Naive B cell (primary cell): ENCODE data around the gene ACER1. TPM values are rescaled to one million over a fixed set of nuclear protein-coding genes. Genes with fewer than 3 reads are reported as not detected.

Source experiments
- ATAC-seq, 2 donors: fragments of 150-1000 bp; cut with Tn5 transposase; 2 replicates each; pipeline ENCODE4 v1.10.0; 2021; ENCODE audit warnings: low read depth in 2 of 2, mild to moderate bottlenecking in 2 of 2, moderate library complexity in 2 of 2
- DNase-seq: peaks from one replicate; pipeline ENCODE4 v3.0.0; 2022
- H3K27ac Mint-ChIP-seq, 6 donors: one replicate each; pipeline ENCODE4 v1.8.0; 2020 to 2022; ENCODE audit warnings: mild to moderate bottlenecking in 6 of 6, mixed read lengths in 6 of 6, moderate library complexity in 5 of 6, inconsistent platforms in 2 of 6
- H3K27me3 Mint-ChIP-seq, 3 donors: one replicate each; pipeline ENCODE4 v1.8.0; 2021 to 2022; ENCODE audit warnings: mixed read lengths in 3 of 3, mild to moderate bottlenecking in 1 of 3
- H3K36me3 Mint-ChIP-seq, 2 donors: one replicate each; pipeline ENCODE4 v1.8.0; 2020 to 2022; ENCODE audit warnings: mixed read lengths in 2 of 2, inconsistent platforms in 1 of 2, mild to moderate bottlenecking in 1 of 2
- H3K4me1 Mint-ChIP-seq, 3 donors: one replicate each; pipeline ENCODE4 v1.8.0; 2020 to 2022; ENCODE audit warnings: mixed read lengths in 3 of 3, inconsistent platforms in 1 of 3, mild to moderate bottlenecking in 1 of 3, moderate library complexity in 1 of 3
- H3K4me3 Mint-ChIP-seq, 8 donors: one replicate each; pipeline ENCODE4 v1.8.0; 2020 to 2022; ENCODE audit warnings: mild to moderate bottlenecking in 8 of 8, mixed read lengths in 8 of 8, moderate library complexity in 8 of 8, inconsistent platforms in 2 of 8
- H3K9me3 Mint-ChIP-seq, 7 donors: one replicate each; pipeline ENCODE4 v1.8.0; 2020 to 2022; ENCODE audit warnings: mixed read lengths in 7 of 7, mild to moderate bottlenecking in 5 of 7, inconsistent platforms in 2 of 7, moderate library complexity in 1 of 7
- polyA plus RNA-seq, 6 donors: library from polyadenylated mRNA; unstranded; fragments of 300-500 nt; fragmentation: Illumina TruSeq; gene quantifications; one replicate each; pipeline ENCODE4 v1.2.3, GENCODE V29; 2021; ENCODE audit warnings: low read depth in 6 of 6

Gene ACER1
- polyA plus RNA-seq, 6 donors from 2014 or later = not detected

GRCh38 chr19:6274756-6275155, 58.7 kb downstream of the ACER1 start:
- Mint-ChIP-seq H3K4me3 (peak overlapping the region in 2 of 8 donors; percentile 59 to 83), H3K27me3 (no peaks in the 10 kb centered on the region), H3K9me3 (no peaks in the 10 kb centered on the region), H3K4me1 (peaks cover 50 to 79% (median 67%) of the 10 kb centered on the region in 3 donors), H3K36me3 (peaks cover 0 to 4% of the 10 kb centered on the region in 2 donors), H3K27ac (peak overlapping the region in 1 of 6 donors; percentile 19)
- no peak for DNase-seq
- no peak for ATAC-seq

- Mint-ChIP-seq H3K36me3 (peaks cover 0 to 4% of the 10 kb centered on the region in 2 donors), H3K4me1 (peaks cover 47 to 77% (median 64%) of the 10 kb centered on the region in 3 donors), H3K9me3 (no peaks in the 10 kb centered on the region), H3K27me3 (no peaks in the 10 kb centered on the region), H3K4me3 (peak overlapping the region in 2 of 8 donors; percentile 22 to 35), H3K27ac (peak overlapping the region in 4 of 6 donors; percentile 10 to 54 (median 36))
- DNase-seq (no peak), ATAC-seq (no peak)
Observed at GRCh38 chr19:6273701-6274601, 59.5 kb downstream of the ACER1 start.

DNA sequence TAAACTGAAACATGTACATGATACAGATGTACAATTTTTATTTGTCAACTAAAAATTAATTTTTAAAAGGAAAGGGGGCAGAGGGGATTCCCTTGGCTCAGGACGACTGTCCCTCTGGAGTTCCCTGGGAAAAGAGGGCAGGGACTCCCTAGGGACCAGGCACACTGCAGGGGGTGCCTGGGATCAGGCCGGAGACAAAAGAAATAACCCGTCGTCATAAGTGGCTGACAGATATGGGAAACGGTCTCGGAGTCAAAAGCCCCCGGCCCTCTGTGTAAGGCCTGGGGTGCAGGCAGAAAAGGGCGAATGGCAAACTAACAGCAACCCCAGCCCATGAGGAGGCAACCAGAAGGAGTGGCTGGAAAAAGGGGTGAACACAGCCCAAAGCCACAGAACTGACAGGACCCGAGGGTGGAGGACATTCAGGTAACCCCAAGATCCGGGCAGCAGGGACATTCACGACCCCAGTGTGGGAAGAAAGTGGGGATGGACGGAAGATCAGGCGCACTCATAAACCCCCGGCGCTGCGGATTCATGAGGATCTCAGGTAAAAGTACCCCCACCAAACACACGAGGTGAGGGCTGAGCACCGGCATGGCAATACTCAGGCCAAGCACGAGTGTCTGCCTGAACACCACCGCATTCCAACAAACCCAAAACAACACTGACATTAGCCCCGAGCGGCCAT, 60.4 kb downstream of the ACER1 start:
- ATAC-seq (no peak), DNase-seq (no peak)
- Mint-ChIP-seq H3K4me1 (peaks cover 38 to 71% (median 61%) of the 10 kb centered on the region in 3 donors), H3K9me3 (no peaks in the 10 kb centered on the region), H3K36me3 (peaks cover 0 to 4% of the 10 kb centered on the region in 2 donors), H3K4me3 (peak overlapping the region in 3 of 8 donors; percentile 33 to 67 (median 60)), H3K27ac (peak overlapping the region in 2 of 6 donors; percentile 81 to 86), H3K27me3 (no peaks in the 10 kb centered on the region)

DNA sequence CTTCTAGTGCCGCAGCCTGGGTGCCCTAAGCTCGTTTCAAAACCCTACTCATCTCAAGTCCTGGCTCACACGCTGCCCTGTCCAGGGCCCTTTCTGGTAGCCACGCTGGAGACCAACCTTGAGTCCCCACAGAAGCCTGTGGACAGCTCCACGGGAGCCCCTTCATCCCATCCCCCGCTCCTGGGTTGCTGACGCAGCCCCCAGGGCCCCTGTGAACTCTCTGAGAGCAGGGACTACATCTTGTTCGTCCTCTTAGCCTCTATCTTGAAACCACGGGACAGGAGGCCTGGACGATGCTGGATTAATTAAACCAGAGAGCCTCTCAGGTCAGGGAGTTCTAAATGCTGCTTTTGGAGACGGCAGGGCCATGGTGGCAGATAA, 61.0 kb downstream of the ACER1 start:
- Mint-ChIP-seq H3K36me3 (peaks cover 0 to 4% of the 10 kb centered on the region in 2 donors), H3K9me3 (no peaks in the 10 kb centered on the region), H3K4me1 (peaks cover 32 to 64% (median 61%) of the 10 kb centered on the region in 3 donors), H3K27me3 (no peaks in the 10 kb centered on the region), H3K27ac (peak overlapping the region in 3 of 6 donors; percentile 80 to 86 (median 81)), H3K4me3 (no peak overlapping the region)
- no peak for ATAC-seq
- DNase-seq = no peak

GRCh38 chr19:6271721-6272410, 61.5 kb downstream of the ACER1 start:
- Mint-ChIP-seq H3K9me3 (no peaks in the 10 kb centered on the region), H3K27me3 (no peaks in the 10 kb centered on the region), H3K27ac (peak overlapping the region in 2 of 6 donors; percentile 80 to 81), H3K36me3 (peaks cover 0 to 4% of the 10 kb centered on the region in 2 donors), H3K4me1 (peaks cover 29 to 59% (median 59%) of the 10 kb centered on the region in 3 donors), H3K4me3 (no peak overlapping the region)
- ATAC-seq (no peak), DNase-seq (no peak)

- peak overlapping the region in 3 of 6 donors; percentile 0 to 86 (median 5) for H3K27ac Mint-ChIP-seq
- peaks cover 27 to 53% (median 53%) of the 10 kb centered on the region in 3 donors for H3K4me1 Mint-ChIP-seq
- H3K36me3 Mint-ChIP-seq = peaks cover 0 to 4% of the 10 kb centered on the region in 2 donors
- ATAC-seq = no peak
- no peaks in the 10 kb centered on the region for H3K9me3 Mint-ChIP-seq
- H3K4me3 Mint-ChIP-seq = no peak overlapping the region
- H3K27me3 Mint-ChIP-seq = no peaks in the 10 kb centered on the region
- DNase-seq = no peak
Observed at GRCh38 chr19:6271251-6271650, 62.2 kb downstream of the ACER1 start.

DNA sequence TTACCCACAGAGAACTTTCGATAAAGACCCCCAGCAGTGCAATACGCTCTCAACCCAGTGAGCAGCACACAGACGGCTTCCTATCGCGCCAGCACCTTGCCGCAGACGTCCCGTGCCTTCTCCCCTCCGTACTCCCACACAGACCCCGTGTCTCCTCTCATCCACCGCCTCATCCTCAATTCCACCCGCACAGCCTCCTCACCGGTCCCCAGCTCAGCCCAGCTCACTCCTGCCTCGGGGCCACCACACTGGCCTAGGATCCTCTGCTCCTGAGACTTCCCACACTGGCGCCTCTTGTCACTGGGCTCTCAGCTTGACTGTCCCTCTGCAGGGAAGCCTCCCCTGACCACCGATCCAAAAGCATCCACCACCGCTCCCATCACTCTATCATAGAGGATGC, 62.6 kb downstream of the ACER1 start:
- Mint-ChIP-seq H3K36me3 (peaks cover 0 to 4% of the 10 kb centered on the region in 2 donors), H3K27me3 (no peaks in the 10 kb centered on the region), H3K27ac (peak overlapping the region in 3 of 6 donors; percentile 5 to 97 (median 86)), H3K4me1 (peaks cover 27 to 49% (median 49%) of the 10 kb centered on the region in 3 donors), H3K4me3 (no peak overlapping the region), H3K9me3 (no peaks in the 10 kb centered on the region)
- ATAC-seq (no peak), DNase-seq (no peak)

- peaks cover 27 to 43% (median 43%) of the 10 kb centered on the region in 3 donors for H3K4me1 Mint-ChIP-seq
- no peaks in the 10 kb centered on the region for H3K27me3 Mint-ChIP-seq
- no peak for ATAC-seq
- DNase-seq = no peak
- H3K27ac Mint-ChIP-seq = peak overlapping the region in 2 of 6 donors; percentile 16 to 42
- H3K36me3 Mint-ChIP-seq = peaks cover 0 to 4% of the 10 kb centered on the region in 2 donors
- no peaks in the 10 kb centered on the region for H3K9me3 Mint-ChIP-seq
- H3K4me3 Mint-ChIP-seq = no peak overlapping the region
Observed at GRCh38 chr19:6270076-6270745, 63.2 kb downstream of the ACER1 start.

- Mint-ChIP-seq H3K9me3 (no peaks in the 10 kb centered on the region), H3K36me3 (peaks cover 0 to 4% of the 10 kb centered on the region in 2 donors), H3K27me3 (no peaks in the 10 kb centered on the region), H3K27ac (peak overlapping the region in 1 of 6 donors; percentile 85), H3K4me1 (peaks cover 24 to 38% (median 35%) of the 10 kb centered on the region in 3 donors), H3K4me3 (no peak overlapping the region)
- DNase-seq (no peak), ATAC-seq (no peak)
Observed at GRCh38 chr19:6269101-6269886, 64.1 kb downstream of the ACER1 start.

DNA sequence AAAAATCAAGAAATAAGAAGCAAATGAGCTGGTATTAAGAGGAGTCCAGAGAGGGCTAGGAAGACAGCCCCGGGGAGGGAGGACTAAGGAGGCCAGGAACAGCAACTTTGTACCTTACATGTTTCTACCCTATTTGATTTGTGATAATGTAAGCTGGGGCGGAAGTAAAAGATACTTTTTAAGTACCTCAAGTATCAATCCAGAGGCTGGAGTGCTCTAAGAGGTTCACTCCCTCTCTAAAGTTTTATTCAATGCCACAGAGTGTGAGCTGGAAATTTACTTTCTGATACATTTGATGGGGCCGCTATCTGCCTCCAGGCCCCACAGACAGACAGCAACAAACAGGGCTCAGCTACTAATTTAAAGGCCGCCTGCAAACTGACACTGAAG, 65.0 kb downstream of the ACER1 start:
- Mint-ChIP-seq H3K9me3 (no peaks in the 10 kb centered on the region), H3K4me3 (no peak overlapping the region), H3K27me3 (no peaks in the 10 kb centered on the region), H3K27ac (peak overlapping the region in 3 of 6 donors; percentile 16 to 90 (median 20)), H3K36me3 (peaks cover 4% of the 10 kb centered on the region in 2 donors), H3K4me1 (peaks cover 22 to 36% (median 28%) of the 10 kb centered on the region in 3 donors)
- ATAC-seq (no peak), DNase-seq (no peak)

DNA sequence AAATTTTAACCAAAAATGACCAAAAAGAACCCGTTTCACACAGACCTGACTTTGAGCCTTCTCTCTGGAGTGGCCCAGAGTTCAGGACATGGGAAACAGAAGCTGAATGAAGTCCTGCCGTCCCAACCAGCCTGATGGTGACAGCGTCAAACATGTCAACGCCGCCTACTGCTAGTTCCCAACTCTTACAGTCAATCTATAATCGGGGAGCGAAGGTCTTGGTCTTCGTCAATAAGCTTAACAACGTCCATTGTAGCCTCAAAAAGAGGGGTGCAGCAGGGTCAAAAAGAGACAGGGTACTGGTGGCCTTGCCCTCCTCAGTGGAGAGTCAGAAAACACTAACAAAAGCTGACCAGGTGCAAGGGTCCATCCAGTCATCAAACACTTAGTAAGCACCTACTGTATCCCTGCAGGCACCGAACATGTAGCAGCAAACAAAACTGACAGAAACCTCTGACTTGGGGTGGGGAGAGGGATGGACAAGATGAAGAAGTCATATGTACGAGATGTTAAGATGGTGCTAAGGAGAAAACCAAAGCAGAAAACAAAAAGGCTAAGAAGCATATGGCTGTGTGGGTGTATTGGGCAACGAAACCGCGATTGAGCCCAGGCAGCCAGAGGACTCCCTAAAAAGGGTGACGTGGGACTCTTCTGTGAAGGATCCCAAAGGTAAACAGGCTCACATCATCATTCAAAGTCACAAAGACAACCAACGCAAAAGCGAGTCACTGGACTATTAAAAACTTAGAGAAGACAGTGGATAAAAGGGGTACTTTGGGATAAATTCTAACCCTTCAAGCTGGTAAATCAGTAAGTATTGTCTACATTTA, 65.6 kb downstream of the ACER1 start:
- Mint-ChIP-seq H3K36me3 (peaks cover 4 to 7% of the 10 kb centered on the region in 2 donors), H3K9me3 (no peaks in the 10 kb centered on the region), H3K4me3 (no peak overlapping the region), H3K27me3 (no peaks in the 10 kb centered on the region), H3K4me1 (peaks cover 24 to 33% (median 26%) of the 10 kb centered on the region in 3 donors), H3K27ac (peak overlapping the region in 3 of 6 donors; percentile 73 to 90 (median 79))
- DNase-seq = no peak
- ATAC-seq = no peak
